NCI-H1092 treated with DMSO at 0.1 percent for 48 hours (cell line): Measurements from ENCODE around the gene TMEM98.
A peak's percentile ranks its signal among the peaks of the same experiment; 100 is the strongest.
"Not testable (repeated sequence)": the region's sequence is repeated elsewhere in the genome, so short reads cannot be mapped to it uniquely, and the experiment has no call there.

Experiments
- DNase-seq: peaks from one replicate; lab custom pipeline; 2025; lab: John Stamatoyannopoulos, UW

Gene TMEM98

GRCh38 chr17:32943647-32944191 lies 15.8 kb downstream of the TMEM98 start:
- no peak for DNase-seq

GRCh38 chr17:32944248-32945020 lies 16.5 kb downstream of the TMEM98 start:
- DNase-seq, result no peak

- no peak for DNase-seq
These were observed 18.6 kb downstream of the TMEM98 start for GRCh38 chr17:32946375-32947135.

- DNase-seq, result no peak
These were observed 19.8 kb downstream of the TMEM98 start for GRCh38 chr17:32947736-32948135.

- no peak for DNase-seq
These were observed 21.2 kb downstream of the TMEM98 start for GRCh38 chr17:32949181-32949580.

- DNase-seq, result not testable (repeated sequence)
These were observed 24.5 kb downstream of the TMEM98 start for GRCh38 chr17:32952491-32952890.

- DNase-seq, result no peak
These were observed 25.1 kb downstream of the TMEM98 start for GRCh38 chr17:32953045-32953444.

- DNase-seq, result no peak
These were observed 25.9 kb downstream of the TMEM98 start for GRCh38 chr17:32953857-32954256.

- no peak for DNase-seq
These were observed 26.5 kb downstream of the TMEM98 start for GRCh38 chr17:32954477-32954876.

- DNase-seq, result no peak
These were observed 27.2 kb downstream of the TMEM98 start for GRCh38 chr17:32955155-32955554.

GRCh38 chr17:32956240-32956970 lies 28.5 kb downstream of the TMEM98 start:
- no peak for DNase-seq

- DNase-seq, result peak; percentile 1
These were observed 30.5 kb downstream of the TMEM98 start for GRCh38 chr17:32958418-32958817.

GRCh38 chr17:32960815-32961214 lies 32.9 kb downstream of the TMEM98 start:
- DNase-seq, result no peak

GRCh38 chr17:32962320-32962711 lies 34.4 kb downstream of the TMEM98 start:
- no peak for DNase-seq

GRCh38 chr17:32964541-32964940 lies 36.6 kb downstream of the TMEM98 start:
- DNase-seq, result no peak

GRCh38 chr17:32969231-32969630 lies 41.3 kb downstream of the TMEM98 start:
- not testable (repeated sequence) for DNase-seq

- no peak for DNase-seq
These were observed 42.3 kb downstream of the TMEM98 start for GRCh38 chr17:32970281-32970680.

GRCh38 chr17:32971171-32971570 lies 43.2 kb downstream of the TMEM98 start:
- no peak for DNase-seq

GRCh38 chr17:32976131-32976530 lies 48.2 kb downstream of the TMEM98 start:
- no peak for DNase-seq

GRCh38 chr17:32976605-32977004 lies 48.7 kb downstream of the TMEM98 start:
- DNase-seq, result no peak

GRCh38 chr17:32980230-32980629 lies 52.3 kb downstream of the TMEM98 start:
- no peak for DNase-seq

- not testable (repeated sequence) for DNase-seq
These were observed 53.7 kb downstream of the TMEM98 start for GRCh38 chr17:32981611-32982010.
